Stimulated activated CD4-positive, alpha-beta T cell treated with anti-CD3 and anti-CD28 coated beads, Interleukin-12 subunit alpha, Interleukin-12 subunit beta, amount 100 ng/mL, for 48 hours (primary cell): ENCODE results near the gene DNMT1.

Experiments
- DNase-seq, 3 donors: peaks; one replicate each; pipeline ENCODE4 v3.0.0-alpha.2; 2020; ENCODE audit warnings: low read depth in 2 of 3, low spot score in 1 of 3

The DNMT1 gene

GRCh38 chr19:10142701-10143375 is 51.9 kb downstream of the DNMT1 start:
- DNase-seq: no peak

- no peak for DNase-seq
These were observed 52.8 kb downstream of the DNMT1 start for GRCh38 chr19:10141973-10142372.

- DNase-seq: no peak
These were observed 53.3 kb downstream of the DNMT1 start for GRCh38 chr19:10141479-10141878.

- DNase-seq: no peak
These were observed 54.8 kb downstream of the DNMT1 start for GRCh38 chr19:10139952-10140351.

- no peak for DNase-seq
These were observed 55.6 kb downstream of the DNMT1 start for GRCh38 chr19:10138879-10139795.

GRCh38 chr19:10137751-10138682 is 56.7 kb downstream of the DNMT1 start:
- DNase-seq: no peak

- no peak for DNase-seq
These were observed 57.8 kb downstream of the DNMT1 start for GRCh38 chr19:10136936-10137335.

- DNase-seq: no peak
These were observed 59.0 kb downstream of the DNMT1 start for GRCh38 chr19:10135551-10136334.

- DNase-seq: no peak
These were observed 60.7 kb downstream of the DNMT1 start for GRCh38 chr19:10134040-10134439.

- no peak for DNase-seq
These were observed 61.2 kb downstream of the DNMT1 start for GRCh38 chr19:10133596-10133995.

- no peak for DNase-seq
These were observed 61.8 kb downstream of the DNMT1 start for GRCh38 chr19:10132905-10133304.

- no peak for DNase-seq
These were observed 68.5 kb downstream of the DNMT1 start for GRCh38 chr19:10126213-10126639.

- no peak for DNase-seq
These were observed 70.3 kb downstream of the DNMT1 start for GRCh38 chr19:10124429-10124828.

- DNase-seq: no peak
These were observed 72.7 kb downstream of the DNMT1 start for GRCh38 chr19:10122045-10122444.

GRCh38 chr19:10120538-10121189 is 74.1 kb downstream of the DNMT1 start:
- no peak for DNase-seq

GRCh38 chr19:10118960-10119359 is 75.8 kb downstream of the DNMT1 start:
- DNase-seq: no peak

- DNase-seq: no peak
These were observed 77.7 kb downstream of the DNMT1 start for GRCh38 chr19:10116866-10117616.

- DNase-seq: no peak
These were observed 78.5 kb downstream of the DNMT1 start for GRCh38 chr19:10116085-10116865.
